ENCODE measurements around the gene CTTNBP2NL. TPM values are rescaled to one million over a fixed set of nuclear protein-coding genes. Genes with fewer than 3 reads are reported as not detected.

Gene CTTNBP2NL
- total and polyA plus RNA-seq, 2 experiments from 2014 or later: 18.5 to 31.0 TPM

DNA sequence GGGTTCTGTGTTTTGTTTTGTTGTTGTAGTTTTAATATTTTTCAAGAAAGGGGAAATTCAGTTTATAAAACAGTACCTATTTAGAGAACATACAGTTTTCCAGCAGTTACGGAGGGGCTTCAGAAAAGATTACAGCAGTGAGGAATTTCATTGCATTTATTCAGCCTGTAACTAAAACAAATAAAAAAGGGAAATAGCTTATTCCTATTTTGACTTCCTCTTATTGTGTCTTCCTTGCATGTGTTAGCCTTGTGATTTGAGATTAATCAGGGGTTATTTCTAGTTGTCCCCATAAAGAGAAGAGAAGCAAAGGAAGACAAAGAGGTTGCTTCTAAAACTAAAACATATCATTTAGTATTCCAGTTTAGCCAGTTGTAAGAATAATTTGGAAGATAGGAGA is 35.0 kb downstream of the CTTNBP2NL start:
- H3K4me3 Mint-ChIP-seq: no peak overlapping the region
- peaks cover 5% of the 10 kb centered on the region; the same call in 1 of the 2 replicates for H4K20me1 ChIP-seq (replicated peaks; ENCODE audit: insufficient read depth)
- H3K4me2 ChIP-seq: no peak overlapping the region
- H3K9me3 Mint-ChIP-seq: no peaks in the 10 kb centered on the region
- no peaks in the 10 kb centered on the region for H3K4me1 Mint-ChIP-seq
- no peaks in the 10 kb centered on the region for H3K27me3 Mint-ChIP-seq (ENCODE audit: insufficient read depth, low read depth, poor library complexity)
- no peaks in the 10 kb centered on the region for H3K4me1 ChIP-seq (ENCODE audit: insufficient read depth)
- no peak overlapping the region for H2AFZ ChIP-seq
- ATAC-seq (no peak), DNase-seq (ENCODE audit: low spot score) (no peak)
- no peaks in the 10 kb centered on the region for H3F3A ChIP-seq (replicated peaks; ENCODE audit: low read depth)
- H3K36me3 Mint-ChIP-seq (ENCODE audit: low read depth): no peaks in the 10 kb centered on the region
- H3K79me2 ChIP-seq (replicated peaks; ENCODE audit: insufficient read depth): peaks cover 1% of the 10 kb centered on the region; the same call in 1 of the 2 replicates
- H3K27ac Mint-ChIP-seq: 0 out of 2 replicates have a peak overlapping the region, but pooled peaks have one; percentile 20
- no peak for TF ChIP-seq CREB1 (CRISPR knock-in tag; IDR thresholded peaks at IDR 0.05; ENCODE audit: low read depth)
- TF ChIP-seq, protein P1, sequence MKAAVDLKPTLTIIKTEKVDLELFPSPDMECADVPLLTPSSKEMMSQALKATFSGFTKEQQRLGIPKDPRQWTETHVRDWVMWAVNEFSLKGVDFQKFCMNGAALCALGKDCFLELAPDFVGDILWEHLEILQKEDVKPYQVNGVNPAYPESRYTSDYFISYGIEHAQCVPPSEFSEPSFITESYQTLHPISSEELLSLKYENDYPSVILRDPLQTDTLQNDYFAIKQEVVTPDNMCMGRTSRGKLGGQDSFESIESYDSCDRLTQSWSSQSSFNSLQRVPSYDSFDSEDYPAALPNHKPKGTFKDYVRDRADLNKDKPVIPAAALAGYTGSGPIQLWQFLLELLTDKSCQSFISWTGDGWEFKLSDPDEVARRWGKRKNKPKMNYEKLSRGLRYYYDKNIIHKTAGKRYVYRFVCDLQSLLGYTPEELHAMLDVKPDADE (IDR thresholded peaks at IDR 0.05): no peak
- TF ChIP-seq POLR2AphosphoS5 (IDR thresholded peaks at IDR 0.05; ENCODE audit: low read depth): no peak
- TF ChIP-seq JUNB (IDR thresholded peaks at IDR 0.05; ENCODE audit: unreplicated experiment): no peak
- TF ChIP-seq EZH2 (IDR thresholded peaks at IDR 0.05; ENCODE audit: low read depth, unreplicated experiment): no peak
- TF ChIP-seq, protein P2, sequence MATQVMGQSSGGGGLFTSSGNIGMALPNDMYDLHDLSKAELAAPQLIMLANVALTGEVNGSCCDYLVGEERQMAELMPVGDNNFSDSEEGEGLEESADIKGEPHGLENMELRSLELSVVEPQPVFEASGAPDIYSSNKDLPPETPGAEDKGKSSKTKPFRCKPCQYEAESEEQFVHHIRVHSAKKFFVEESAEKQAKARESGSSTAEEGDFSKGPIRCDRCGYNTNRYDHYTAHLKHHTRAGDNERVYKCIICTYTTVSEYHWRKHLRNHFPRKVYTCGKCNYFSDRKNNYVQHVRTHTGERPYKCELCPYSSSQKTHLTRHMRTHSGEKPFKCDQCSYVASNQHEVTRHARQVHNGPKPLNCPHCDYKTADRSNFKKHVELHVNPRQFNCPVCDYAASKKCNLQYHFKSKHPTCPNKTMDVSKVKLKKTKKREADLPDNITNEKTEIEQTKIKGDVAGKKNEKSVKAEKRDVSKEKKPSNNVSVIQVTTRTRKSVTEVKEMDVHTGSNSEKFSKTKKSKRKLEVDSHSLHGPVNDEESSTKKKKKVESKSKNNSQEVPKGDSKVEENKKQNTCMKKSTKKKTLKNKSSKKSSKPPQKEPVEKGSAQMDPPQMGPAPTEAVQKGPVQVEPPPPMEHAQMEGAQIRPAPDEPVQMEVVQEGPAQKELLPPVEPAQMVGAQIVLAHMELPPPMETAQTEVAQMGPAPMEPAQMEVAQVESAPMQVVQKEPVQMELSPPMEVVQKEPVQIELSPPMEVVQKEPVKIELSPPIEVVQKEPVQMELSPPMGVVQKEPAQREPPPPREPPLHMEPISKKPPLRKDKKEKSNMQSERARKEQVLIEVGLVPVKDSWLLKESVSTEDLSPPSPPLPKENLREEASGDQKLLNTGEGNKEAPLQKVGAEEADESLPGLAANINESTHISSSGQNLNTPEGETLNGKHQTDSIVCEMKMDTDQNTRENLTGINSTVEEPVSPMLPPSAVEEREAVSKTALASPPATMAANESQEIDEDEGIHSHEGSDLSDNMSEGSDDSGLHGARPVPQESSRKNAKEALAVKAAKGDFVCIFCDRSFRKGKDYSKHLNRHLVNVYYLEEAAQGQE (IDR thresholded peaks at IDR 0.05; ENCODE audit: unreplicated experiment): no peak
- TF ChIP-seq, protein P3, sequence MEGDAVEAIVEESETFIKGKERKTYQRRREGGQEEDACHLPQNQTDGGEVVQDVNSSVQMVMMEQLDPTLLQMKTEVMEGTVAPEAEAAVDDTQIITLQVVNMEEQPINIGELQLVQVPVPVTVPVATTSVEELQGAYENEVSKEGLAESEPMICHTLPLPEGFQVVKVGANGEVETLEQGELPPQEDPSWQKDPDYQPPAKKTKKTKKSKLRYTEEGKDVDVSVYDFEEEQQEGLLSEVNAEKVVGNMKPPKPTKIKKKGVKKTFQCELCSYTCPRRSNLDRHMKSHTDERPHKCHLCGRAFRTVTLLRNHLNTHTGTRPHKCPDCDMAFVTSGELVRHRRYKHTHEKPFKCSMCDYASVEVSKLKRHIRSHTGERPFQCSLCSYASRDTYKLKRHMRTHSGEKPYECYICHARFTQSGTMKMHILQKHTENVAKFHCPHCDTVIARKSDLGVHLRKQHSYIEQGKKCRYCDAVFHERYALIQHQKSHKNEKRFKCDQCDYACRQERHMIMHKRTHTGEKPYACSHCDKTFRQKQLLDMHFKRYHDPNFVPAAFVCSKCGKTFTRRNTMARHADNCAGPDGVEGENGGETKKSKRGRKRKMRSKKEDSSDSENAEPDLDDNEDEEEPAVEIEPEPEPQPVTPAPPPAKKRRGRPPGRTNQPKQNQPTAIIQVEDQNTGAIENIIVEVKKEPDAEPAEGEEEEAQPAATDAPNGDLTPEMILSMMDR (conservative IDR thresholded peaks at IDR 0.05; ENCODE audit: low read depth in 2 of 2): no peak
- no peak for TF ChIP-seq NANOG (IDR thresholded peaks at IDR 0.05; ENCODE audit: borderline replicate concordance)
- TF ChIP-seq ZNF331 (CRISPR knock-in tag; IDR thresholded peaks at IDR 0.05; ENCODE audit: low read depth): no peak
- H3K9me2 ChIP-seq (ENCODE audit: insufficient read depth): no peaks in the 10 kb centered on the region
- H3K27ac ChIP-seq (ENCODE audit: low read depth): no peak overlapping the region
- H3K27me3 ChIP-seq (ENCODE audit: insufficient read depth): no peaks in the 10 kb centered on the region
- H3K4me3 ChIP-seq: no peak overlapping the region
- H3K36me3 ChIP-seq (ENCODE audit: insufficient read depth): no peaks in the 10 kb centered on the region

DNA sequence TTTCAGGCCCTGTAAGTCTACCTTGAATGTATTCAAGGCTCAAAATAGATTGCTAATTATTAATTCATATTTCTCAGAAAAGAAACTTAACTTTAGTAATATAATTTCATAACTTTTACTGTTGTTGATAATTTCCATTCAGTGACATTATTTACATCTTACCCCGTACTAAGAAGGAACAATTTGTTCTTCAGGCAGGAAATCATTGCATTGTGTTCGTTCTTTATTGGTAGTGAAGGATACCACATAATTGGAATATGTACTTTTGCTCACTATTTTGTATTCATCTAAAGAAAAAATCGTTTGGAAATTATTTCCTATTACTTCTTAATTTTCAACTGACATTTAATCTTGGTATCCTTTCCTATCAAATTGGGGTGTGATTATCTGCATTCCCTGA is 39.4 kb downstream of the CTTNBP2NL start:
- Histone ChIP-seq H3K27me3 (ENCODE audit: insufficient read depth) (no peaks in the 10 kb centered on the region), H3F3A (replicated peaks; ENCODE audit: low read depth) (no peaks in the 10 kb centered on the region), H3K36me3 (ENCODE audit: insufficient read depth) (no peaks in the 10 kb centered on the region), H3K27ac (ENCODE audit: low read depth) (no peak overlapping the region), H4K20me1 (replicated peaks; ENCODE audit: insufficient read depth) (peaks cover 11% of the 10 kb centered on the region; the same call in 1 of the 2 replicates), H3K9me2 (ENCODE audit: insufficient read depth) (no peaks in the 10 kb centered on the region), H3K4me3 (no peak overlapping the region), H3K4me2 (no peak overlapping the region), H3K4me1 (ENCODE audit: insufficient read depth) (no peaks in the 10 kb centered on the region), H3K79me2 (replicated peaks; ENCODE audit: insufficient read depth) (peaks cover 26% of the 10 kb centered on the region), H2AFZ (no peak overlapping the region)
- DNase-seq (ENCODE audit: low spot score): no peak
- TF ChIP-seq ZNF114 (CRISPR knock-in tag; IDR thresholded peaks at IDR 0.05): no peak
- TF ChIP-seq EZH2phosphoT487 (IDR thresholded peaks at IDR 0.05; ENCODE audit: unreplicated experiment): no peak
- TF ChIP-seq POLR2AphosphoS5 (IDR thresholded peaks at IDR 0.05; ENCODE audit: low read depth): no peak
- no peak overlapping the region for H3K4me3 Mint-ChIP-seq
- no peaks in the 10 kb centered on the region for H3K27me3 Mint-ChIP-seq (ENCODE audit: insufficient read depth, low read depth, poor library complexity)
- no peaks in the 10 kb centered on the region for H3K4me1 Mint-ChIP-seq
- H3K9me3 Mint-ChIP-seq: no peaks in the 10 kb centered on the region
- ATAC-seq: no peak
- H3K27ac Mint-ChIP-seq: no peak overlapping the region
- H3K36me3 Mint-ChIP-seq (ENCODE audit: low read depth): peaks cover 6% of the 10 kb centered on the region; the same call in 2 of the 3 replicates
